ENCODE measurements around the gene ZNF69. TPM values are rescaled to one million over a fixed set of nuclear protein-coding genes. Genes with fewer than 3 reads are reported as not detected.
"Not testable (repeated sequence)": the region's sequence is repeated elsewhere in the genome, so short reads cannot be mapped to it uniquely, and the experiment has no call there.

The ZNF69 gene
- total RNA-seq, 1 experiment from 2014 or later: 6.4 TPM

GRCh38 chr19:11873762-11874161 is 13.8 kb upstream of the ZNF69 start:
- Mint-ChIP-seq H3K9me3 (ENCODE audit: unreplicated experiment) (peaks cover 4% of the 10 kb centered on the region), H3K4me1 (ENCODE audit: low read depth, unreplicated experiment) (no peaks in the 10 kb centered on the region), H3K36me3 (ENCODE audit: insufficient read depth, unreplicated experiment) (no peaks in the 10 kb centered on the region), H3K27me3 (ENCODE audit: insufficient read depth, unreplicated experiment) (no peaks in the 10 kb centered on the region), H3K27ac (ENCODE audit: unreplicated experiment) (no peak overlapping the region), H3K4me3 (ENCODE audit: unreplicated experiment) (no peak overlapping the region)
- CTCF ChIA-PET: no interaction called here
- Histone ChIP-seq H3K4me1 (no peaks in the 10 kb centered on the region), H3K27me3 (replicated peaks; ENCODE audit: control insufficient read depth, insufficient read depth, low read length) (no peaks in the 10 kb centered on the region), H3K36me3 (ENCODE audit: control insufficient read depth, insufficient read depth, low read length) (no peaks in the 10 kb centered on the region), H3K4me3 (ENCODE audit: low read depth, low read length) (no peak overlapping the region), H3K9me3 (peaks cover 7% of the 10 kb centered on the region)
- POLR2A ChIA-PET: no interaction called here
- no peak for DNase-seq
- no TSS peak for BruUV-seq (replicated peaks)
- intact Hi-C loops (cut with micrococcal nuclease; ENCODE audit: unreplicated experiment): no loop called here
- no peak for TF ChIP-seq CTCF (IDR thresholded peaks at IDR 0.05; ENCODE audit: insufficient read depth in 1 of 2, low read depth in 1 of 2, low read length in 1 of 2, severe bottlenecking in 1 of 2, unreplicated experiment in 1 of 2)

- H3K4me3 Mint-ChIP-seq (ENCODE audit: unreplicated experiment); H3K36me3 Mint-ChIP-seq (ENCODE audit: insufficient read depth, unreplicated experiment); BruUV-seq (replicated peaks); H3K9me3 ChIP-seq; H3K27me3 ChIP-seq (replicated peaks; ENCODE audit: control insufficient read depth, insufficient read depth, low read length); H3K4me1 Mint-ChIP-seq (ENCODE audit: low read depth, unreplicated experiment); POLR2A ChIA-PET; H3K36me3 ChIP-seq (ENCODE audit: control insufficient read depth, insufficient read depth, low read length); DNase-seq; H3K27ac Mint-ChIP-seq (ENCODE audit: unreplicated experiment); H3K4me3 ChIP-seq (ENCODE audit: low read depth, low read length); H3K4me1 ChIP-seq; H3K27me3 Mint-ChIP-seq (ENCODE audit: insufficient read depth, unreplicated experiment): not testable (repeated sequence)
- intact Hi-C loops (cut with micrococcal nuclease; ENCODE audit: unreplicated experiment): loop anchor here (5.0 kb wide), 1 partner anchor 158 kb away; the partner anchor contains the start of gene ZNF433
- CTCF ChIA-PET: interaction anchor here (1.3 kb wide), 1 partner anchor 82 kb away, joined by 3 read pairs; no protein-coding TSS in a partner anchor
- peaks cover 34% of the 10 kb centered on the region for H3K9me3 Mint-ChIP-seq (ENCODE audit: unreplicated experiment)
These were observed 7.8 kb upstream of the ZNF69 start for GRCh38 chr19:11879687-11880266.

- no peaks in the 10 kb centered on the region for H3K36me3 ChIP-seq (ENCODE audit: control insufficient read depth, insufficient read depth, low read length)
- Mint-ChIP-seq H3K4me3 (ENCODE audit: unreplicated experiment) (no peak overlapping the region), H3K4me1 (ENCODE audit: low read depth, unreplicated experiment) (no peaks in the 10 kb centered on the region), H3K27ac (ENCODE audit: unreplicated experiment) (no peak overlapping the region), H3K36me3 (ENCODE audit: insufficient read depth, unreplicated experiment) (no peaks in the 10 kb centered on the region), H3K9me3 (ENCODE audit: unreplicated experiment) (peaks cover 34% of the 10 kb centered on the region), H3K27me3 (ENCODE audit: insufficient read depth, unreplicated experiment) (no peaks in the 10 kb centered on the region)
- no peaks in the 10 kb centered on the region for H3K27me3 ChIP-seq (replicated peaks; ENCODE audit: control insufficient read depth, insufficient read depth, low read length)
- intact Hi-C loops (cut with micrococcal nuclease; ENCODE audit: unreplicated experiment): loop anchor here (5.0 kb wide), 1 partner anchor 157 kb away; the partner anchor contains the start of gene ZNF433
- peaks cover 2% of the 10 kb centered on the region; the same call in 1 of the 2 replicates for H3K9me3 ChIP-seq
- ChIA-PET CTCF (interaction anchor here (1.4 kb wide), 1 partner anchor 83 kb away, joined by 6 read pairs; no protein-coding TSS in a partner anchor), POLR2A (no interaction called here)
- TF ChIP-seq CTCF (IDR thresholded peaks at IDR 0.05; ENCODE audit: insufficient read depth in 1 of 2, low read depth in 1 of 2, low read length in 1 of 2, severe bottlenecking in 1 of 2, unreplicated experiment in 1 of 2): no peak
- no TSS peak for BruUV-seq (replicated peaks)
- no peak for DNase-seq
- no peaks in the 10 kb centered on the region for H3K4me1 ChIP-seq
- H3K4me3 ChIP-seq (ENCODE audit: low read depth, low read length): no peak overlapping the region
These were observed 7.0 kb upstream of the ZNF69 start for GRCh38 chr19:11880598-11880997.

Data from Caco-2 (cell line).